HG02588 (cell line): Measurements from ENCODE around the gene ZNF474.

Source experiments
- ATAC-seq: cut with Tn5 transposase; IDR thresholded peaks from one replicate; pipeline ENCODE4 v1.9.1; 2021; ENCODE audit warnings: mild to moderate bottlenecking, moderate library complexity; ENCODE audit not compliant: unreplicated experiment

ZNF474 gene

GRCh38 chr5:122114501-122114900 lies 14.8 kb upstream of the ZNF474 start:
- no peak for ATAC-seq

- ATAC-seq, result no peak
Measured at GRCh38 chr5:122118356-122118948, 10.9 kb upstream of the ZNF474 start.

DNA sequence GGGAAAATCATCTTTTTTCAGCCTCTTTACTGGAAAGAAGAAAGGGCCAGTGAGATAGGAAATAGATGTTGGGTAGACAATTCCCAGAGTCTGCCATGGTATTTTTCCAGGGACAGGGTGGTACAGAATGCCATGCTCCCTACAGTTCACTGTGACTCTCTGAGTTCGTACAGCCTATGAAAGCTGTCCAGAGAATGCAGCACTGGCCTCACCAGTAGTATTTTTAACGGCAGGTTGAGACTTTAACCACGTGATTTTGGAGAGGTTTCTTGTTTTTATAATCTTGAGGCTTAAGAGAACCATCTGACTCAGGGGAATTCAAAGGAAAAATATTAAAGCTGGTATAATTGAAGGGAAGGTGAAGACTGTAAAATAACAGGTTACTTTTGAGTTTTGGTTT lies 10.1 kb upstream of the ZNF474 start:
- ATAC-seq, result no peak

DNA sequence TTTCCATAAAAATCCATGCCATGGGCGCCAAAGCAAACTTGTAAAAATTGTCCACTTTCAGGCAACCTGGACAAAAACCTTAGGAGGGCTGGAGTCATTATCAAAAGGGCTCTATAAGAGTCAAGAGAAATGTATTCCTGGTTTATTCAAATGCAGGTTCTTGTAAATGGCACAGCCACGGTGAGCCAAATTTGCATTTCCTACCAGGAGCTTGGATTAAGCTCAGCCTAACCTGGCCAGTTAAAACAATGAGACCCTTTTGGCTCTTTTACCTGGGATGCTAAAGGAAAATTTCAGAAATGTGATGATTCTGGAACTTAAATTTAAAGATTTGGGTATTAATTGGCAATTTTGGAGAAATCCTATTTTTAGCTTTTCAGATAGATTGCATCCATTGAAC lies 8.9 kb upstream of the ZNF474 start:
- ATAC-seq, result no peak

- no peak for ATAC-seq
Measured at GRCh38 chr5:122120957-122121356, 8.4 kb upstream of the ZNF474 start.

DNA sequence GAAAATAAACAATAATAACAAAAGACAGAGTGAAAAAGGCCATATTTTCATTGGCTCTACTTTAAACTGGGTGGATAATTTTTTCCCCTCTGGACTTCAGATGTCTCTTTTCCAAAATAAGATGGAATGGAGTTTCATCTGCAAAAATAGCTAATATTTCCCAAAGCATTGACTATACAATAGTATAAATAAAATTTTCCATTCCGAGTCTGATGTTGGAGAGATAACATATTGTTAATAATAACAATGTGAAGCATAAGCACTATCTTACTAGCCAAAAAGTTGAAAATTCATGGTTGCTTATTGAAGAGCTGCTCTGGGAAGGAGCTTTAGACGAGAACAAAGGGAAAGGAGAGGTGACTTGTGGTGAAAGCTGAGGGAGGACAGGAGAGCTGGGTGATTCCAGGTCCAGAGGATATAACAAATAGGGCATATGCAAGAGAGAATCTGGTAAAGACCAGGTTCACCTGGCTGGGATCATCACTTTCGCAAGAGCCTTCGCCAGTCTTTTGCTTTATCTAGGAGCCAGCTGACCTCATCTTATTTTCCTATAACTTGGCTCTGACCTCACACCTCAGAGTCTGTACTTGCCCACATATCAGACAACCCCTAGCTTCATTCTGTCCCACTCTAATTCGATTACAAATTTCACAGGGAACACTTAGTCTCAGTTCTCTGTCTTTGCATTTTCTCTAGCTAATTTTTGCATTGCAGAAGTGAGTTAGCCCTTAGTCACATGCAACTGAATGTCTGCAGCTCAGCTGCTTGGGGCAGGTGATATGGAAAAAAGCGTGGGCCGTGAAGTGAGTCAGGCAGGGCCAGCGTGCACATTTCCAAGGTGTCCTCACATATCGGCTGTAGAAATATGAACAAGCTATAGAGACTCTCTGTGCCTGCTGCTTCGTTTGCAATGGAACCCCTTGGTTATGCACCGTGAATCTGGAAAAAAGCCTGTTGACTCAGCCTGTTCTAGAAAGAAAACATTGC lies 7.6 kb upstream of the ZNF474 start:
- ATAC-seq, result no peak

DNA sequence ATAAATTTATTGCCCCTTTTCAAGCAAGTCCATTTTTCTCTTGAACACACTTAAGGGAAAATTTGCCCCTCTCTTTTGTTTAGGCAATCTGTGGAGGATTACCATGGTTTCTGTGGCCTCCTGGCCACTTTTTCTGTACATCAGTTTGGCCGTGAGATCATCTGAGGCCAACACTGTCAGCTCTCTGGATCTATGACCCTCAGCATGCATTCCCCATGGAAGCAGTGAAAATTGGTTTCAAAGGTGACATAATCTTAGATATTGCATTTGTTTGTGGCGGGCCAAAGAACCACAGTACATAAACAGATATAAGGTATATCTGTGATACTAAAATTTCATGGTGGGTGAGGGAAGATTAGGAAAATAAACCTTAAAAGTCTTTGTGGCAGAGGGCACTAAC lies 4.6 kb upstream of the ZNF474 start:
- no peak for ATAC-seq

DNA sequence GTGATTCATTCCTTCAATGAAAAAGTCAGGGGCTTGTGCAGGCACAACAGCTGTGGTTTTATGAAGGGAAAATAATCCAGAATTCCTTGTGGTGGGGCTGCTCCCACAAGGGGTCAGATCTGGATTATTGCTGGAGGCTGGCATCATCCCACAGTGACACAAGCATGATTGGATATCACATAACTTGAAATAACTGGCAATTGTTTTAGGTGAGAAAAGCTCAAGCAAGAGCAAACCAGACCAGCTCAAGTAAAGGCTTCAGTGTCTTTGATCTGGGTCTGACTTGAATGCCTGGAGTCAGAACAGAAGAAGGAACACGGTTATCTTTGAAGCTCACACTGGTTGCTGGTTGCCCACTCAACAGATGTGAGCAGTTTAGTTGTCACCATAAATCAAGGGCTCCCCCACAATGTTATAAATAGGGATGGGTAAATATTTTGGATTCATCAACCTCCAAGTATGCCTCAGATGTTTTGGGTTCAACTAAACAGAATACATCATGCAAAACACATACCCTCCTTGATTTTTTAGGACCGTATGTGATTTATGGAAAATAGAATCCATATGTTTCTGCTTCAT lies 3.1 kb upstream of the ZNF474 start:
- ATAC-seq, result no peak

DNA sequence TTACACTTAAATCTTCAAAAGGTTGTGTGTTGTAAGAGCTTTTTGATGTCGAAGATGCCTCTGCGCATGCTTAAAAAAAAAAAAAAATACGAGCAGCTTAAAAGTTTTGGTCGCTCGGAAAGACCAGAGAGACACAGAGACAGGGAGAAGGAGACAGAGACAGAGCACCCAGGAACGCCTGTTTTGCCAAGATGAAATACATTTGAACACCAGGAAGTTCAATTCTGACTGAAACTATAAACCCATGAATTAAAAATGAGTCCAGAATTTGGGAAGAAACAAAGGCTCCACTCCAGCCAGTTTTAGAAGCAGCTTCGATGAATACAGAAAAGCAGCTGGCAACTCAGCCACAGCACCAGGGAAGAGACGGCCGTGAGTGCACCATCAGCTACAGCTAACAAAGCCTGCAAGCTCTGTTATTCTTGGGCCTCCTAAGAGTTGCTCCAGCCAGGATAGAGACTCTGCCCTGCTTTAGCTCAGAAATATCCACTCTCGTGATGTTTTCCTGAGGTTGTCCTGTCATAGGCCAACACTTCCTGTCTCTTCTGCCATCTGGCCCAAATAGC lies 2.5 kb upstream of the ZNF474 start:
- no peak for ATAC-seq

DNA sequence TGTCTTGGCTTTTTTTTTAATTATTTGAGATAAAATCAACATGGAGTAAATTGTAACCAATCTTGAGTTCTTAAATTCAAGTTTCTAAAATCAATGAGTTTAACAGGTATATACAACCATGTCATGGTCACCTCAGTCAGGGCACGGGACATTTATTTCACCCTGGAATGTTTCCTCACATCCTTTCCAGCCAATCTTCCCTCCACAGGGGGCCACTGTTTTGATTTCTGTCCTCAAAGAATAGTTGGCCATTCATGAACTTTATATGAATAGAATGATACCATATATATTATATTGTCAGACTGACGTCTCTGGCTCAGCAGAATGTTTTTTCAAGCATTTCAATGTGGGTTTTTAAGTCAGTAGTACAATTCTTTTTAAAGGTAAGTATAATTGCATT lies 806 bp downstream of the ZNF474 start:
- no peak for ATAC-seq

DNA sequence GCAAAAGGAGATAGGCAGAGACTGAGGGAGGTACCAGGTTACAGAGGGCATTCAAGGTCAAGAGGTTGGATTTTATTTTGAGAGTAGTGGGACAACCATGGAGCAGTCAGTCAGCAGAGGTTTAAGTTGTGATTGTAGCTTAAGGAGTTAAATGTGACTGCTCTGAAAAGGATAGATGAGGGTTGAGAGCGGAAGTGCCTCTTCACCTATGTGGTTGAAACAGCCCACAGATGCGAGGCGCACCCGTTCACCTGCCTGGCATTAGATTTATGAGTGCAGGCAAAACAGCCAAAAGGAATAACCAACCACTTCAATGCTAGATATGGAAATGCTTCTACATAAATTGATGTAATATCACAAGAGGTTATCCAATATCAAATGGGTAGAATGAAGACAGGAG lies 8.4 kb downstream of the ZNF474 start:
- ATAC-seq, result no peak

GRCh38 chr5:122138356-122138755 lies 9.0 kb downstream of the ZNF474 start:
- no peak for ATAC-seq

DNA sequence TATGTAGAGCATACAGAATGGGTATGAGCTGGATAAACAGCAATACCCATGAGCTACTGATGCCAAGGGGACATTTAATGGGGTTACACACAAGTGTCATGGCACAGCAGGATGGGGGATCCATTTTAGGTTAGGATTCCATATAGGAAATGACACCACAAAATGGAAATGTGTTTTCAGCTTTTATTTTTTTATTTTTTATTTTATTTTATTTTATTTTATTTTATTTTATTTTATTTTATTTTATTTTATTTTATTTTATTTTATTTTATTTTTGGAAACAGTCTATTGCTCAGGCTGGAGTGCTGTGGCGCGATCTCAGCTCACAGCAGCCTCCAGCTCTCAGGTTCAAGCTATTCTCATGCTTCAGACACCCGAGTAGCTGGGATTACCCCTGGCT lies 11.6 kb downstream of the ZNF474 start:
- no peak for ATAC-seq

DNA sequence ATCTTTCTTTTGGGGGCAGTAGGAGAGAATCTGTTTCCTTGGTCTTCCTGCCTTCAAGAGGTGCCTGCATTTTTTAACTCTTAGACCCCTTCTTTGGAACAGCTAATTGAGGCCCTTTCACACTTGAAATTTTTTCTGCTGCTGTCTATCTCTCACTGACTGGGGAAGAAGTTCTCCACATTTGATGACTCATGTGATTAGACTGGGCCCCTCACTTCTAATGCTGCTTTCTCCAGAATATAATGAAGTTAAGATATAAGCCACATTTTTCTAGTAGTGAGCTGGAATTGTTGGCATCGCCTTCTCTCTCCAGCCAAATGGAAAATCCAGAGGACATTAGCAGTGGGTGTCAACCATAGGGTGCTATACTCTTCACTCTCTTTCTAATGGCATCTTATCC lies 12.4 kb downstream of the ZNF474 start:
- no peak for ATAC-seq

DNA sequence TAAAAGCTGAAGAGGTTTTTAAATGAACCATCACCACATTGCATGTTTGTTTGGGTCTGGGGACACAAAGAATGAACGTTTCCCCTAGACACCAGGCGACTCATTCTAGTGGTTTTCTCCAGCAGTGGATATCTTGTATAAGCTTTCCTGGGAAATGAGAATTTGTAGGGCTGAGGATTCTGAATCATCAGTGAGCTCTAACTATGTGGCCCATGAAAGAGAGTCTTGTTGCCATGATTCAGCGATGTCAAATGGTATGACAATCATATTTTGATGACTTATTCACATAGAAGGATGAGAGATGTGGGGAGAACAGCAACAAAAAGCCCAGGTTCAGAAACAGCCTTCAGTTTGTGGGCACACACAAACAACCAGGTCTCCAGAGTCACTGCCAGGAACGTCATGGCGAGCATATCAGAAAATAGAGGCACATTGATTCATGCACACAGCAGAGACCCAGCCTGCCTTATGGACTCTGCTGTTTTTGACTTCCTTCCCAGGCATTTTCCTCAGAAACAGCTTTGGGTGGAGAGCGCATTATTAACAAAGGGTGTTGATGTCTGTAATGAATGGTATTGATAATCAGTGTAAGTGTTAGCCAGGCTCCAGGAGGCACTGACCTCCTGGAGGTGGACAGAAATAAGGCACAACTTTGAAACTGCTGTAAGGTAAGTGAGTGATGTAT lies 13.3 kb downstream of the ZNF474 start:
- ATAC-seq, result no peak

- no peak for ATAC-seq
Measured at GRCh38 chr5:122144236-122144635, 14.9 kb downstream of the ZNF474 start.

GRCh38 chr5:122145906-122146305 lies 16.6 kb downstream of the ZNF474 start:
- ATAC-seq, result no peak

DNA sequence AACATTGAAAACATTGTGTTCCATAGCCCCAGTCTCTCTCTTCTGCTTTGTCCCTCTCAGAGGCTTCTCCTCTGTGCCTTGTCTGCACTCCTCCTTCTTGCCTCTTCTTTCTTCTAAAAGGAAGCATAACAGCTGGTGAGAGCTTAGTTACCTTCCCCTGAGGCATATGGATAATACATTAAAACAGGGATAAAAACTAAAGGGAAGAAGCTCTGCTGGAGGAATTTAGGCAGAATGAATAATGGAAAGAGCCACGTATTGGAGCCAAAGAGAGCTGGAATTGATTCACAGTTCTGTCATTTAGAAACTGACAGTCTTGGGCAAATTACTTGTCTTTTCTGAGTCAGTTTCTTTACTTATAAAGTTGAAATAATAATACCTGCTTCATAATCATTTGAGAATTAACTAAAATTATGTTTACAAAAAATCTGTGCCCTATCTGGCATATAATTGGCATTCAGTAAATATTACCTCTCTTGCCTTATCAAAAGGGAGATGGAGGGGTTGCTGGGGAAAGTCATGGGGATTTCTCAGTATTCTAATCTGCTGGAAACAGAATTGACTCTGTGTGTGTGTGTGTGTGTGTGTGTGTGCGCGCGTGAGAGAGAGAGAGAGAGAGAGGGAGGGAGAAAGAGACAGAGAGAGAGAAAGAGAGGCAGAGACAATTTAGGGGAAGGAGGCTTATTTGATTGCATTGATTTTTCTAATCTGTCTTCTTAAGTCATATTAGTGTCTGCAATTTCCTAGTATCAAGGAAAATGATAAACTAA lies 20.2 kb downstream of the ZNF474 start:
- ATAC-seq, result no peak

GRCh38 chr5:122150215-122150614 lies 20.9 kb downstream of the ZNF474 start:
- ATAC-seq, result no peak

DNA sequence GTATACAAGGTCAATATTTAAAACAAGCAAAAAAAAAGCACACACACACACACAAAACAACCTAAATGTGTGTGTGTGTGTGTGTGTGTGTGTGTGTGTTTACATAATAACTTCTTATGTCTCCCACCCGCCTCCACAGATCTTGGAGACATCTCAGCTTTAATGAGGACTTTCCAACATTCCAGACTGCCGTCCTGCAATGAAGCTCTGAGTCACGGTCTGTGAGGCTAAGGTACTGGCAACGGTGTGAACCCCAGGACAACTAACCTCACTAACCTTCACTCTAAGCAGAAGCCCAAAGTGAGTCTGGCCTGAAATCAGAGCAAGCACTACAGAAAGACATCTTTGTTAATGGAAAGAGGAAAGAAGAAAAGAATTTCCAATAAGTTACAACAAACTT lies 22.3 kb downstream of the ZNF474 start:
- ATAC-seq, result no peak
